H1 (cell line): ENCODE data around the gene NKAIN1. TPM values are rescaled to one million over a fixed set of nuclear protein-coding genes. Genes with fewer than 3 reads are reported as not detected.
"Not testable (repeated sequence)": the region's sequence is repeated elsewhere in the genome, so short reads cannot be mapped to it uniquely, and the experiment has no call there.

Experiments
- CTCF ChIA-PET: fragments of 300-600 bp; sonication (Branson Sonifier 250); formaldehyde crosslinking; loops from one replicate; lab custom pipeline; 2021; ENCODE audit not compliant: partially characterized antibody; lab: Charles Lee
- POLR2A ChIA-PET: fragments of 300-600 bp; sonication (Branson Sonifier 250); formaldehyde crosslinking; loops from one replicate; lab custom pipeline; 2021; ENCODE audit warnings: inconsistent platforms; ENCODE audit not compliant: partially characterized antibody; lab: Charles Lee
- DNase-seq, 2 experiments: peaks; one replicate each; pipeline versions ENCODE4 v3.0.0 to v3.0.0-alpha.2; 2010 to 2022; ENCODE audit warnings: low spot score in 2 of 2, low read depth in 1 of 2, mixed read lengths in 1 of 2
- FAIRE-seq: peaks from 2 replicates; lab custom pipeline; 2011; peaks lifted over from hg19 to GRCh38; lab: Jason Lieb, UNC
- H2AFZ ChIP-seq: 2 replicates; pipeline ENCODE4 v1.8.1; 2012; ENCODE audit warnings: low read length, inconsistent platforms
- H2AK5ac ChIP-seq: 2 replicates; pipeline ENCODE4 v1.6.1; 2013; ENCODE audit warnings: low read depth, low read length
- H2BK120ac ChIP-seq: replicated peaks from 2 replicates; pipeline ENCODE3; 2013; ENCODE audit warnings: low read depth, low read length, inconsistent platforms
- H2BK12ac ChIP-seq: 2 replicates; pipeline ENCODE4 v1.6.1; 2013; ENCODE audit warnings: low read depth, low read length
- H2BK15ac ChIP-seq: 2 replicates; pipeline ENCODE4 v1.6.1; 2013; ENCODE audit warnings: low read length
- H2BK20ac ChIP-seq: 2 replicates; pipeline ENCODE4 v1.6.1; 2013; ENCODE audit warnings: low read length
- H2BK5ac ChIP-seq: 2 replicates; pipeline ENCODE4 v1.6.1; 2013; ENCODE audit warnings: low read depth, low read length
- H3K14ac ChIP-seq: 2 replicates; pipeline ENCODE4 v1.6.1; 2013; ENCODE audit warnings: inconsistent platforms; ENCODE audit not compliant: insufficient read length
- H3K18ac ChIP-seq: 2 replicates; pipeline ENCODE4 v1.6.1; 2013; ENCODE audit warnings: low read length; ENCODE audit errors: extremely low read depth
- H3K23ac ChIP-seq: 2 replicates; pipeline ENCODE4 v1.6.1; 2013; ENCODE audit warnings: inconsistent platforms; ENCODE audit not compliant: insufficient read length
- H3K23me2 ChIP-seq: 2 replicates; pipeline ENCODE4 v1.6.1; 2013; ENCODE audit warnings: low read depth, low read length
- H3K27ac ChIP-seq: 2 replicates; pipeline ENCODE4 v1.6.1; 2011; ENCODE audit warnings: low read depth, low read length, inconsistent platforms
- H3K27me3 ChIP-seq, 4 experiments: replicated peaks in 1 of 4; 1 replicate in 1 of 4; 2 replicates in 3 of 4; pipeline versions ENCODE4 v1.6.1 to v1.8.1; 2011 to 2013; ENCODE audit warnings: low read length in 3 of 4, mild to moderate bottlenecking in 3 of 4, inconsistent platforms in 2 of 4, mixed read lengths in 2 of 4, moderate library complexity in 1 of 4; ENCODE audit not compliant: control insufficient read depth in 3 of 4, insufficient read depth in 3 of 4; ENCODE audit errors: extremely low read depth in 1 of 4
- H3K36me3 ChIP-seq, 4 experiments: 2 replicates each; pipeline versions ENCODE4 v1.6.1 to v1.8.1; 2011 to 2013; ENCODE audit warnings: mild to moderate bottlenecking in 4 of 4, low read length in 3 of 4, moderate library complexity in 2 of 4, control low read depth in 1 of 4, inconsistent platforms in 1 of 4; ENCODE audit not compliant: insufficient read depth in 4 of 4, control insufficient read depth in 2 of 4
- H3K4ac ChIP-seq: replicated peaks from 2 replicates; pipeline ENCODE3; 2013; ENCODE audit warnings: low read length, low read depth, mixed read lengths, inconsistent platforms; ENCODE audit not compliant: insufficient read length
- H3K4me1 ChIP-seq, 4 experiments: replicated peaks in 1 of 4; 1 replicate in 1 of 4; 2 replicates in 3 of 4; pipeline versions ENCODE4 v1.6.1 to v1.8.1; 2011 to 2013; ENCODE audit warnings: low read length in 3 of 4, inconsistent platforms in 2 of 4, mixed read lengths in 1 of 4; ENCODE audit not compliant: insufficient read depth in 4 of 4, control insufficient read depth in 3 of 4
- H3K4me2 ChIP-seq, 2 experiments: 2 replicates each; pipeline versions ENCODE4 v1.6.1 to v1.8.1; 2011 to 2013; ENCODE audit warnings: low read depth in 2 of 2, low read length in 2 of 2, control low read depth in 1 of 2, inconsistent platforms in 1 of 2, mild to moderate bottlenecking in 1 of 2; ENCODE audit not compliant: insufficient read depth in 1 of 2
- H3K4me3 ChIP-seq, 4 experiments: fragments of 200-600, 300-600 bp in 1 of 4; sonication (generic), shearing (Covaris generic), sonication (Bioruptor Twin) in 1 of 4; 2 replicates each; pipeline versions ENCODE4 v1.5.1 to v1.8.1; 2011 to 2016; ENCODE audit warnings: low read length in 4 of 4, low read depth in 3 of 4, control low read depth in 2 of 4, inconsistent platforms in 2 of 4, mild to moderate bottlenecking in 2 of 4, mixed read lengths in 1 of 4, moderate library complexity in 1 of 4; ENCODE audit not compliant: insufficient read depth in 2 of 4; ENCODE audit errors: extremely low read depth in 1 of 4
- H3K56ac ChIP-seq: replicated peaks from 2 replicates; pipeline ENCODE3; 2013; ENCODE audit warnings: low read depth, mild to moderate bottlenecking, mixed read lengths, low read length, inconsistent platforms; ENCODE audit not compliant: insufficient read length
- H3K79me1 ChIP-seq: 2 replicates; pipeline ENCODE4 v1.6.1; 2013; ENCODE audit warnings: low read depth, low read length, control low read depth
- H3K79me2 ChIP-seq, 2 experiments: 2 replicates each; pipeline versions ENCODE4 v1.6.1 to v1.8.1; 2012 to 2013; ENCODE audit warnings: low read length in 2 of 2, mild to moderate bottlenecking in 2 of 2, inconsistent platforms in 1 of 2; ENCODE audit not compliant: insufficient read depth in 2 of 2, control insufficient read depth in 1 of 2
- H3K9ac ChIP-seq, 4 experiments: replicated peaks in 1 of 4; 1 replicate in 1 of 4; 2 replicates in 3 of 4; pipeline versions ENCODE4 v1.6.1 to v1.8.1; 2011 to 2013; ENCODE audit warnings: low read depth in 3 of 4, low read length in 3 of 4, control low read depth in 2 of 4, mild to moderate bottlenecking in 2 of 4, moderate library complexity in 2 of 4, inconsistent platforms in 1 of 4; ENCODE audit errors: extremely low read depth in 1 of 4
- H3K9me3 ChIP-seq, 2 experiments: 2 replicates each; pipeline versions ENCODE4 v1.6.1 to v1.8.1; 2012 to 2013; ENCODE audit warnings: mild to moderate bottlenecking in 2 of 2, moderate library complexity in 2 of 2, control low read depth in 1 of 2, inconsistent platforms in 1 of 2, low read depth in 1 of 2, low read length in 1 of 2, mixed read lengths in 1 of 2; ENCODE audit not compliant: insufficient read depth in 2 of 2
- H4K20me1 ChIP-seq, 2 experiments: replicated peaks in 1 of 2; 2 replicates each; pipeline versions ENCODE3 to v1.8.1; 2011 to 2013; ENCODE audit warnings: inconsistent platforms in 2 of 2, low read length in 2 of 2, mild to moderate bottlenecking in 1 of 2; ENCODE audit not compliant: insufficient read depth in 2 of 2, control insufficient read depth in 1 of 2
- H4K5ac ChIP-seq: 2 replicates; pipeline ENCODE4 v1.6.1; 2013; ENCODE audit warnings: low read length, low read depth, mixed read lengths, inconsistent platforms; ENCODE audit not compliant: insufficient read length
- H4K8ac ChIP-seq: 2 replicates; pipeline ENCODE4 v1.8.0; 2013; ENCODE audit warnings: mild to moderate bottlenecking, moderate library complexity, low read length, inconsistent platforms; ENCODE audit not compliant: insufficient read depth; ENCODE audit errors: extremely low read depth
- H4K91ac ChIP-seq: replicated peaks from 2 replicates; pipeline ENCODE3; 2013; ENCODE audit warnings: low read length, mixed read lengths, inconsistent platforms; ENCODE audit not compliant: insufficient read length
- YY1 ChIP-seq: IDR thresholded peaks from 2 replicates; pipeline ENCODE4 v1.6.1; 2011; ENCODE audit warnings: low read depth, mild to moderate bottlenecking, low read length
- WGBS, 2 experiments: shearing (Covaris generic) in 1 of 2; methylation state at CpG; one replicate each; pipeline versions ENCODE4 v1.1.6 to v1.1.7; 2013 to 2015; ENCODE audit warnings: low lambda C conversion rate in 2 of 2, mixed read lengths in 2 of 2, inconsistent platforms in 1 of 2, low coverage in 1 of 2, missing lambda C conversion rate in 1 of 2; ENCODE audit not compliant: insufficient replicate concordance in 2 of 2, insufficient coverage in 1 of 2, insufficient read length in 1 of 2; ENCODE audit errors: extremely low coverage in 1 of 2, missing lambda C conversion rate in 1 of 2; 5-methylcytosine and 5-hydroxymethylcytosine counted together
- polyA plus RNA-seq, 7 experiments: library from polyadenylated mRNA; depleted of rRNA in 3 of 7; stranded (reverse) in 5 of 7; unstranded in 2 of 7; fragments of >200 nt in 5 of 7; fragments of 200-250 nt in 2 of 7; gene quantifications; 1 replicate in 5 of 7; 2 replicates in 1 of 7; 4 replicates in 1 of 7; pipeline versions ENCODE4 v1.2.1 to v1.2.3, GENCODE V29; 2011 to 2013; ENCODE audit warnings: missing spikeins in 2 of 7, mixed read lengths in 2 of 7
- total RNA-seq: library from RNA; stranded (reverse); fragmentation: NEBNext Ultra II Directional; extraction: Animal tissue kit (Norgen Biotek cat#: 25700); gene quantifications from 2 replicates; pipeline ENCODE4 v1.2.1, GENCODE V29; 2021

The NKAIN1 gene
- total and polyA plus RNA-seq, 2 of the 8 experiments (the other 6 are each of a cell fraction or from before 2014, with no cell fraction given), result 59.3 to 66.9 TPM

- H2BK5ac ChIP-seq, H3K27ac ChIP-seq, H3K4me2 ChIP-seq, H3K56ac ChIP-seq, H3K4me3 ChIP-seq, H2AK5ac ChIP-seq, H3K23me2 ChIP-seq, H3K4me1 ChIP-seq, H2BK120ac ChIP-seq, DNase-seq, H3K27me3 ChIP-seq, H2BK15ac ChIP-seq, H4K5ac ChIP-seq, H2BK12ac ChIP-seq, H3K79me1 ChIP-seq, H3K4ac ChIP-seq, H3K23ac ChIP-seq, FAIRE-seq, H2BK20ac ChIP-seq, H4K20me1 ChIP-seq, H3K79me2 ChIP-seq, H3K9me3 ChIP-seq, H4K91ac ChIP-seq, H3K36me3 ChIP-seq, H3K18ac ChIP-seq, H3K9ac ChIP-seq, H3K14ac ChIP-seq, H2AFZ ChIP-seq: not testable (repeated sequence)
- POLR2A ChIA-PET, result interaction anchor here (0.6 to 1.9 kb wide), 2 partner anchors 14 to 17 kb away, joined by 3 to 5 read pairs; no protein-coding TSS in a partner anchor
- H4K8ac ChIP-seq, result peak overlapping the region; percentile 35; the same call in 1 of the 2 replicates
- peak; percentile 52; the same call in 1 of the 2 replicates for TF ChIP-seq YY1
- CTCF ChIA-PET, result interaction anchor here (0.9 to 1.2 kb wide), 4 partner anchors 12 to 163 kb away, joined by 3 to 4 read pairs (median 3); no protein-coding TSS in a partner anchor
- WGBS, 2 experiments, result 95% methylated on average over 12 of the region's 12 CpGs; no CpG with 5 or more reads in 1 of the 2 experiments
These were observed 100.7 kb downstream of the NKAIN1 start for GRCh38 chr1:31138797-31139521.
